Mesenchymal stem cell (in vitro differentiated cells and primary cell): Measurements from ENCODE around the gene PSORS1C1. TPM values are rescaled to one million over a fixed set of nuclear protein-coding genes. Genes with fewer than 3 reads are reported as not detected.
"Not testable (repeated sequence)": the region's sequence is repeated elsewhere in the genome, so short reads cannot be mapped to it uniquely, and the experiment has no call there.

Experiments used
- DNase-seq: peaks from one replicate; pipeline ENCODE4 v3.0.0-alpha.2; 2013
- H2AFZ ChIP-seq: one replicate; pipeline ENCODE4 v1.6.1; 2013; ENCODE audit warnings: low read depth, mild to moderate bottlenecking, control low read depth, inconsistent platforms, low read length, moderate library complexity
- H2AK5ac ChIP-seq: 2 replicates; pipeline ENCODE4 v1.6.1; 2013; ENCODE audit warnings: low read length, moderate library complexity, mild to moderate bottlenecking, inconsistent platforms; ENCODE audit not compliant: severe bottlenecking
- H2BK120ac ChIP-seq: one replicate; pipeline ENCODE4 v1.6.1; 2013; ENCODE audit warnings: low read depth, mild to moderate bottlenecking, inconsistent platforms, low read length, moderate library complexity
- H2BK12ac ChIP-seq, 2 experiments: one replicate each; pipeline ENCODE4 v1.6.1; 2013; ENCODE audit warnings: inconsistent platforms in 2 of 2, low read length in 2 of 2, mild to moderate bottlenecking in 2 of 2, moderate library complexity in 2 of 2, control low read depth in 1 of 2
- H2BK15ac ChIP-seq: one replicate; pipeline ENCODE4 v1.6.1; 2013; ENCODE audit warnings: mild to moderate bottlenecking, low read depth, inconsistent platforms; ENCODE audit not compliant: poor library complexity, severe bottlenecking
- H2BK5ac ChIP-seq: 2 replicates; pipeline ENCODE4 v1.6.1; 2013; ENCODE audit warnings: low read depth, mild to moderate bottlenecking, low read length, control low read depth, inconsistent platforms; ENCODE audit not compliant: poor library complexity, severe bottlenecking
- H3K14ac ChIP-seq, 2 experiments: one replicate each; pipeline ENCODE4 v1.6.1; 2013; ENCODE audit warnings: inconsistent platforms in 2 of 2, low read length in 2 of 2, control low read depth in 1 of 2, mild to moderate bottlenecking in 1 of 2, moderate library complexity in 1 of 2
- H3K18ac ChIP-seq, 2 experiments: one replicate each; pipeline ENCODE4 v1.6.1; 2013; ENCODE audit warnings: inconsistent platforms in 2 of 2, low read length in 2 of 2, control low read depth in 1 of 2, low read depth in 1 of 2, mild to moderate bottlenecking in 1 of 2
- H3K23ac ChIP-seq, 2 experiments: one replicate each; pipeline ENCODE4 v1.6.1; 2013; ENCODE audit warnings: inconsistent platforms in 2 of 2, low read length in 2 of 2, mild to moderate bottlenecking in 2 of 2, moderate library complexity in 2 of 2, control low read depth in 1 of 2
- H3K27ac ChIP-seq: 2 replicates; pipeline ENCODE4 v1.5.1; 2013; ENCODE audit warnings: mild to moderate bottlenecking, moderate library complexity, low read length, control low read depth, inconsistent platforms; ENCODE audit not compliant: poor library complexity, severe bottlenecking
- H3K27me3 ChIP-seq, 2 experiments: 2 replicates each; pipeline versions ENCODE4 v1.6.1 to v1.7.0; 2013; ENCODE audit warnings: low read length in 2 of 2, mild to moderate bottlenecking in 2 of 2, moderate library complexity in 2 of 2, control low read depth in 1 of 2, inconsistent platforms in 1 of 2; ENCODE audit not compliant: control insufficient read depth in 1 of 2, insufficient read depth in 1 of 2
- H3K36me3 ChIP-seq, 2 experiments: 2 replicates each; pipeline versions ENCODE4 v1.6.1 to v1.7.0; 2013; ENCODE audit warnings: low read length in 2 of 2, control low read depth in 1 of 2, inconsistent platforms in 1 of 2, low read depth in 1 of 2, mild to moderate bottlenecking in 1 of 2; ENCODE audit not compliant: insufficient read depth in 2 of 2, control insufficient read depth in 1 of 2
- H3K4ac ChIP-seq, 2 experiments: one replicate each; pipeline ENCODE4 v1.6.1; 2013; ENCODE audit warnings: inconsistent platforms in 2 of 2, low read length in 2 of 2, mild to moderate bottlenecking in 2 of 2, moderate library complexity in 2 of 2, control low read depth in 1 of 2, low read depth in 1 of 2
- H3K4me1 ChIP-seq: 2 replicates; pipeline ENCODE4 v1.6.1; 2013; ENCODE audit warnings: low read depth, low read length, control low read depth; ENCODE audit not compliant: control insufficient read depth, insufficient read depth
- H3K4me2 ChIP-seq: 2 replicates; pipeline ENCODE4 v1.6.1; 2013; ENCODE audit warnings: low read length, mild to moderate bottlenecking, inconsistent platforms; ENCODE audit not compliant: poor library complexity, severe bottlenecking
- H3K4me3 ChIP-seq, 2 experiments: 2 replicates each; pipeline versions ENCODE4 v1.5.1 to v1.7.0; 2013; ENCODE audit warnings: low read length in 2 of 2, mild to moderate bottlenecking in 2 of 2, control low read depth in 1 of 2, low read depth in 1 of 2; ENCODE audit not compliant: insufficient read depth in 1 of 2
- H3K79me1 ChIP-seq: replicated peaks from 2 replicates; pipeline ENCODE4 v1.6.1; 2013; ENCODE audit warnings: mild to moderate bottlenecking, control low read depth, low read length, inconsistent platforms; ENCODE audit not compliant: poor library complexity, severe bottlenecking
- H3K9ac ChIP-seq: 2 replicates; pipeline ENCODE4 v1.7.0; 2013; ENCODE audit warnings: mild to moderate bottlenecking, low read length, moderate library complexity
- H3K9me3 ChIP-seq: 2 replicates; pipeline ENCODE4 v1.7.0; 2013; ENCODE audit warnings: mild to moderate bottlenecking, low read length; ENCODE audit not compliant: control insufficient read depth
- H4K8ac ChIP-seq: one replicate; pipeline ENCODE4 v1.6.1; 2013; ENCODE audit warnings: inconsistent platforms, mild to moderate bottlenecking, low read length, moderate library complexity
- H4K91ac ChIP-seq: one replicate; pipeline ENCODE4 v1.6.1; 2013; ENCODE audit warnings: mild to moderate bottlenecking, low read length, inconsistent platforms
- WGBS: methylation state at CpG from one replicate; pipeline ENCODE4 v1.1.7; 2013; ENCODE audit warnings: mixed read lengths; 5-methylcytosine and 5-hydroxymethylcytosine counted together
- polyA plus RNA-seq, 2 experiments: library from polyadenylated mRNA; stranded (reverse); fragments of 200-250 nt; gene quantifications; one replicate each; pipeline ENCODE4 v1.2.3, GENCODE V29; 2013

PSORS1C1 gene
- 0.40 TPM for polyA plus RNA-seq (2013, experiment 1 of 2)
- polyA plus RNA-seq (2013, experiment 2 of 2) = 0.68 TPM

- H3K23ac ChIP-seq = no peak within 1 kb of the TSS
- 1% methylated on average over 3 of the region's 3 CpGs for WGBS
- no peak within 1 kb of the TSS for H2AFZ ChIP-seq
- H2BK12ac ChIP-seq = peak within 1 kb of the TSS; percentile 11 to 57
- peak within 1 kb of the TSS; percentile 85 for H3K9ac ChIP-seq
- H4K8ac ChIP-seq = peak within 1 kb of the TSS; percentile 33
- peak within 1 kb of the TSS; percentile 3 to 7 for H3K4ac ChIP-seq
- H2AK5ac ChIP-seq = peak within 1 kb of the TSS; percentile 87
- peak; percentile 88 for DNase-seq
- H3K79me1 ChIP-seq = peaks cover 22% of the 10 kb centered on the region
- peak within 1 kb of the TSS; percentile 70 for H3K27ac ChIP-seq
- peaks cover 22% of the 10 kb centered on the region for H3K4me1 ChIP-seq
- peak within 1 kb of the TSS in 1 of 2 experiments; percentile 63 for H3K4me3 ChIP-seq
- peak within 1 kb of the TSS; percentile 66 for H2BK5ac ChIP-seq
- H3K4me2 ChIP-seq = peak within 1 kb of the TSS; percentile 38
- no peaks in the 10 kb centered on the region for H3K9me3 ChIP-seq
- peak within 1 kb of the TSS; percentile 6 to 22 for H3K18ac ChIP-seq
- H3K14ac ChIP-seq = peak within 1 kb of the TSS in 1 of 2 experiments; percentile 94
- peak within 1 kb of the TSS; percentile 73 for H4K91ac ChIP-seq
- peaks cover 0 to 12% of the 10 kb centered on the region in 2 experiments for H3K36me3 ChIP-seq
- peak within 1 kb of the TSS; percentile 34 for H2BK120ac ChIP-seq
- H3K27me3 ChIP-seq = peaks cover 13 to 19% of the 10 kb centered on the region in 2 experiments
- no peak within 1 kb of the TSS for H2BK15ac ChIP-seq
These were observed at the start of gene PSORS1C1 for GRCh38 chr6:31114541-31114878. PSORS1C1 (plus strand) TSS chr6:31114800; CDS start chr6:31129633, 14,833 bp downstream.

GRCh38 chr6:31065556-31065955, 49.0 kb upstream of the PSORS1C1 start:
- no peak overlapping the region for H3K4ac ChIP-seq
- no peaks in the 10 kb centered on the region for H3K36me3 ChIP-seq
- 63% methylated on average over 2 of the region's 2 CpGs for WGBS
- peaks cover 0 to 24% of the 10 kb centered on the region in 2 experiments for H3K27me3 ChIP-seq
- no peak overlapping the region for H3K9ac ChIP-seq
- no peak overlapping the region for H3K4me2 ChIP-seq
- H3K23ac ChIP-seq = no peak overlapping the region
- no peaks in the 10 kb centered on the region for H3K79me1 ChIP-seq
- H2BK15ac ChIP-seq = no peak overlapping the region
- no peak overlapping the region for H4K91ac ChIP-seq
- H2BK12ac ChIP-seq = no peak overlapping the region
- H2BK5ac ChIP-seq = no peak overlapping the region
- no peak overlapping the region for H4K8ac ChIP-seq
- no peak overlapping the region for H3K27ac ChIP-seq
- no peak overlapping the region for H3K18ac ChIP-seq
- H3K4me3 ChIP-seq = no peak overlapping the region
- no peak for DNase-seq
- peaks cover 3% of the 10 kb centered on the region for H3K4me1 ChIP-seq
- H2AK5ac ChIP-seq = peak overlapping the region; percentile 88
- H2AFZ ChIP-seq = no peak overlapping the region
- no peaks in the 10 kb centered on the region for H3K9me3 ChIP-seq
- no peak overlapping the region for H3K14ac ChIP-seq
- no peak overlapping the region for H2BK120ac ChIP-seq

GRCh38 chr6:31067028-31067427, 47.6 kb upstream of the PSORS1C1 start:
- DNase-seq, H3K27ac ChIP-seq, H3K9ac ChIP-seq, H4K91ac ChIP-seq, H2AFZ ChIP-seq, H3K4me1 ChIP-seq, H3K4me2 ChIP-seq, H2BK120ac ChIP-seq, H2BK12ac ChIP-seq, H2BK5ac ChIP-seq, H3K18ac ChIP-seq, H2AK5ac ChIP-seq, H3K36me3 ChIP-seq, H3K4me3 ChIP-seq, H3K9me3 ChIP-seq, H3K14ac ChIP-seq, H3K4ac ChIP-seq, H3K23ac ChIP-seq, H4K8ac ChIP-seq, H2BK15ac ChIP-seq, H3K79me1 ChIP-seq: not testable (repeated sequence)
- 96% methylated on average over 18 of the region's 32 CpGs for WGBS
- peaks cover 0 to 20% of the 10 kb centered on the region in 2 experiments for H3K27me3 ChIP-seq

GRCh38 chr6:31067891-31068668, 46.5 kb upstream of the PSORS1C1 start:
- not testable (repeated sequence) for H4K91ac ChIP-seq, H3K9ac ChIP-seq, H2BK12ac ChIP-seq, H3K9me3 ChIP-seq, DNase-seq, H2AFZ ChIP-seq, H3K4me3 ChIP-seq, H3K18ac ChIP-seq, H2BK15ac ChIP-seq, H3K4me1 ChIP-seq, H3K23ac ChIP-seq, H3K36me3 ChIP-seq, H3K79me1 ChIP-seq, H2AK5ac ChIP-seq, H3K14ac ChIP-seq, H3K4me2 ChIP-seq, H4K8ac ChIP-seq, H3K27ac ChIP-seq, H3K4ac ChIP-seq, H2BK5ac ChIP-seq, H2BK120ac ChIP-seq
- 95% methylated on average over 4 of the region's 11 CpGs for WGBS
- peaks cover 0 to 19% of the 10 kb centered on the region in 2 experiments for H3K27me3 ChIP-seq
